Measurements from ENCODE around the gene FAHD2A. TPM values are rescaled to one million over a fixed set of nuclear protein-coding genes. Genes with fewer than 3 reads are reported as not detected.

Gene FAHD2A
- polyA plus RNA-seq, 1 donor from 2014 or later, result 27.2 TPM

GRCh38 chr2:95356821-95357700 lies 45.4 kb upstream of the FAHD2A start:
- Histone ChIP-seq H4K20me1 (ENCODE audit: insufficient read depth) (no peaks in the 10 kb centered on the region), H3K9ac (ENCODE audit: low read length) (no peak overlapping the region), H3K36me3 (ENCODE audit: insufficient read depth, low read length) (no peaks in the 10 kb centered on the region), H3K4me2 (ENCODE audit: low read length) (no peak overlapping the region), H3K9me2 (ENCODE audit: insufficient read depth, low read length) (no peaks in the 10 kb centered on the region), H3K9me3 (ENCODE audit: low read length) (peaks cover 6% of the 10 kb centered on the region), H3K4me3 (ENCODE audit: low read length) (no peak overlapping the region), H2AFZ (ENCODE audit: low read depth, low read length) (no peak overlapping the region), H3K79me2 (replicated peaks; ENCODE audit: insufficient read depth, low read length) (no peaks in the 10 kb centered on the region), H3F3A (ENCODE audit: insufficient read depth, low read length, poor library complexity, severe bottlenecking) (no peaks in the 10 kb centered on the region), H3K27ac (ENCODE audit: low read length) (no peak overlapping the region), H3K27me3 (ENCODE audit: insufficient read depth, low read depth, low read length) (no peaks in the 10 kb centered on the region)
- TF ChIP-seq MXI1 (conservative IDR thresholded peaks at IDR 0.05; ENCODE audit: poor library complexity, severe bottlenecking), result no peak
- no peak for TF ChIP-seq EZH2 (IDR thresholded peaks at IDR 0.05; ENCODE audit: borderline replicate concordance, insufficient read depth, low read length, poor library complexity, severe bottlenecking)
- no peak for TF ChIP-seq SMC3 (conservative IDR thresholded peaks at IDR 0.05; ENCODE audit: poor library complexity)
- no peak for TF ChIP-seq RAD21 (conservative IDR thresholded peaks at IDR 0.05)
- TF ChIP-seq REST (IDR thresholded peaks at IDR 0.05; ENCODE audit: borderline replicate concordance), result no peak
- TF ChIP-seq EP300 (conservative IDR thresholded peaks at IDR 0.05; ENCODE audit: poor library complexity, severe bottlenecking), result no peak
- no peak for TF ChIP-seq CTCF (IDR thresholded peaks at IDR 0.05; ENCODE audit: poor library complexity, severe bottlenecking)
- TF ChIP-seq TAF1 (IDR thresholded peaks at IDR 0.05; ENCODE audit: low read depth), result no peak
- no peak for TF ChIP-seq POLR2AphosphoS5 (IDR thresholded peaks at IDR 0.05)

- H3K36me3 ChIP-seq (ENCODE audit: insufficient read depth, low read length), result no peaks in the 10 kb centered on the region
- H3K9ac ChIP-seq (ENCODE audit: low read length), result no peak overlapping the region
- peaks cover 6% of the 10 kb centered on the region for H3K9me3 ChIP-seq (ENCODE audit: low read length)
Observed at GRCh38 chr2:95357717-95358280, 44.7 kb upstream of the FAHD2A start.

More at GRCh38 chr2:95357717-95358280, 44.7 kb upstream of the FAHD2A start:
- Histone ChIP-seq H3F3A (ENCODE audit: insufficient read depth, low read length, poor library complexity, severe bottlenecking) (no peaks in the 10 kb centered on the region), H3K4me3 (ENCODE audit: low read length) (no peak overlapping the region), H3K9me2 (ENCODE audit: insufficient read depth, low read length) (no peaks in the 10 kb centered on the region), H2AFZ (ENCODE audit: low read depth, low read length) (no peak overlapping the region), H3K79me2 (replicated peaks; ENCODE audit: insufficient read depth, low read length) (no peaks in the 10 kb centered on the region), H3K4me2 (ENCODE audit: low read length) (no peak overlapping the region), H3K27me3 (ENCODE audit: insufficient read depth, low read depth, low read length) (no peaks in the 10 kb centered on the region), H3K27ac (ENCODE audit: low read length) (no peak overlapping the region), H4K20me1 (ENCODE audit: insufficient read depth) (no peaks in the 10 kb centered on the region)
- TF ChIP-seq EP300 (conservative IDR thresholded peaks at IDR 0.05; ENCODE audit: poor library complexity, severe bottlenecking), result no peak
- no peak for TF ChIP-seq POLR2AphosphoS5 (IDR thresholded peaks at IDR 0.05)
- TF ChIP-seq SMC3 (conservative IDR thresholded peaks at IDR 0.05; ENCODE audit: poor library complexity), result no peak
- TF ChIP-seq MXI1 (conservative IDR thresholded peaks at IDR 0.05; ENCODE audit: poor library complexity, severe bottlenecking), result no peak
- no peak for TF ChIP-seq TAF1 (IDR thresholded peaks at IDR 0.05; ENCODE audit: low read depth)
- no peak for TF ChIP-seq CTCF (IDR thresholded peaks at IDR 0.05; ENCODE audit: poor library complexity, severe bottlenecking)
- no peak for TF ChIP-seq REST (IDR thresholded peaks at IDR 0.05; ENCODE audit: borderline replicate concordance)
- TF ChIP-seq RAD21 (conservative IDR thresholded peaks at IDR 0.05), result no peak
- no peak for TF ChIP-seq EZH2 (IDR thresholded peaks at IDR 0.05; ENCODE audit: borderline replicate concordance, insufficient read depth, low read length, poor library complexity, severe bottlenecking)

All from neural cell (in vitro differentiated cells).